NCI-H2227 (cell line): ENCODE data around the gene ST6GALNAC6.
"Not testable (repeated sequence)": the region's sequence is repeated elsewhere in the genome, so short reads cannot be mapped to it uniquely, and the experiment has no call there.

Experiments
- DNase-seq: peaks from one replicate; lab custom pipeline; 2025; ENCODE audit not compliant: unreplicated experiment; lab: John Stamatoyannopoulos, UW

Gene ST6GALNAC6

DNA sequence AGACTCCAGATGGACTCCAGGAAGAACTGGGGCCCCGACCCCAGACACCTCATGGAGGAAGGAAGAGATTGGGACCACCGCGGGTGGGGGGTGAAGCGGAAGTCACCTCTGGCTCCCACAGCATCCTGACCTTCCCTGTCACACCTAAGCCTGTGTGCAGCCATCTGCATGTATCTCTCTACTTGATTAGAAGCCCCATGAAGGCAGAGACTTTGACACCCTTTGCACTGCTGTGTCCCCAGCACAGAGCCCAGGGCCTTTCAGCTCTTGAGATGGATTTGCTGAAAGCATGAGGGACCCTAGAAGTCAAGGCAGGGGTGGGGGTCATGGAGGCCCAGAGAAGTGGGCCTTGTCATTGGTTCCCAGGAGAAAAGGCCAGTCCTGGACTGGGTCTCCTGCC lies 42.1 kb downstream of the ST6GALNAC6 start:
- DNase-seq: no peak

DNA sequence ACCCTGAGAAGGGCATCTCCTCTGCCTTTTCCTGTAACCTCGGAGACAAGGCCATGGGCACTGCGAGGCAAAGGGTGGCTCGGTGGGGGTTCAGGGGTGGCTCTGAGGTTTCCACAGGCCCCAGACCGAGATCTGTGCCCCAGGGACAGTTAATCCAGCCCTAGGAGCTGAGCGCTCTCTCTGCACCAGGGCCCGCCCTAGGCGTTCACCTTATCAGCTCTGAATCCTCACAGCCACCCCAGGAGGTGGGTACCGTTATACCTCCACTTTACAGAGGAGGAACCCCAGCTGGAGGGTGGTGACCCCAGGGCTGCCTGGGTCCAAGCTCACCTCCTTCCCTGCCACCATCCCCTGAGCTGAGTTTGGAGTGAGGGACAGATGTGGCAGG lies 42.7 kb downstream of the ST6GALNAC6 start:
- DNase-seq: no peak

DNA sequence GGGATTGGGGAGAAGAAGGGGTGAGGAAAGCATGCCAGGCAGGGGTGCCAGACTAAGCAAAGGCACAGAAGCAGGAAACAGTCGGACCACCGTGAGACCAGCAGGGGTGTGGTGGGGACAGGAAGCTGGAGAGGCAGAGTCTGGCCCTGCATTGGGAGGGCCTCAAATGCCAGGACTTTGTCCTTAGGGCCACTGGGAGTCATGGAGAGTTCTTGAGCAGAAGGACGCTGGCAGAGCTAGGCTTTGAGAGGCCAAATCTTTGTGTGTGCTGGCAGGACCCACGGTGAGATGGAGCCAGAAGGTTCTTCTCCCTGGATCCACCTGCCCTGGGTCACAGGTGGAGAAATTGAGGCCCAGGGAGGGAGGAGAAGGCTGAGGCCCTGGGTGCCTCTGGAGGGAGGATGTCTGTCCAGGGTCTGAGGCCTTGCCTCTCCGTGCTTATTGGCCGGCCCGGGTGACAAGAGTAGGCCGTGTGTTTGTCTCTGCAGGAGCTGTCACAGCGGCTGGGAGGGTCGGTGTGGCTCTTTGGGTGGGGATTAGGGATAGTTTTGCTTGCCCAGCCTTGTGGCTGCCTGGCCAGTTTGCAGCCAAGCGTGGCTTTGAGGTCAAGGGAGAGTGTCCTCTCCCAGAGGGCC lies 43.2 kb downstream of the ST6GALNAC6 start:
- DNase-seq: no peak

DNA sequence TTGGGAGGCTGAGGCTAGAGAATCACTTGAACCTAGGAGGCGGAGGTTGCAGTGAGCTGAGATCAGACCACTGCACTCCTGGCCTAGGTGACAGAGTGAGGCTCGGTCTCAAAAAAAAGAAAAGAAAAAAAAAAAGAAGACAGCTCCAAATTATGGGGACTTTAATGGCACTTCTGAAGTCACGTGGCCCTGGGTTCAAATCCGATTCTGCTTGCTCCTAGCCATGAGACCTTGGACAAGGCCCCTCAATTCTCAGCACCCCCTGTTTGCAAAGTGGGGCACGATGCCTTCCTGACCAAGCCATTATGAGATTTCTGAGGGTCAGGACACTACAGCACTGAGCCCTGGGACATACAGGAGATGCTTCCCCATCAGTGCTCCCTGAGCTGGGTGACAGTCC lies 43.9 kb downstream of the ST6GALNAC6 start:
- no peak for DNase-seq

DNA sequence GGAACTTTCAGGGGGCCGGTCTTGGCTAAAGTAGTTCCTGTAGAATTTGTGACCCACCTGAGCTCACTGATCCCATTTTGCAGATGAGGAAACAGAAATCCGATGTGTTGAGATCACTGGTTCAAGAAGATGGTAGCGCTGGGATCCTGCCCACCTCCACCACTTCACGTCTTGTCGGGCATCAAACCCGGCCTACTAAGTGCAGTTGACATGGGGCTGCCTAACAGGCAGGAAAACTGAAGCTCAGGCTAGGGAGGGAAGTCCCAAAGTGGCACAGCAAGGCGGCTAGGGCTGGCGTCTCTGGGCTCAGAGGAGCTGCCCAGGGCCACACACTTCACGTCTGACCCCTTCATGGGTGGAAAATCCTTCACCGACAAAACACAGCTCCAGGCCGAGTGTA lies 44.4 kb downstream of the ST6GALNAC6 start:
- DNase-seq: no peak

DNA sequence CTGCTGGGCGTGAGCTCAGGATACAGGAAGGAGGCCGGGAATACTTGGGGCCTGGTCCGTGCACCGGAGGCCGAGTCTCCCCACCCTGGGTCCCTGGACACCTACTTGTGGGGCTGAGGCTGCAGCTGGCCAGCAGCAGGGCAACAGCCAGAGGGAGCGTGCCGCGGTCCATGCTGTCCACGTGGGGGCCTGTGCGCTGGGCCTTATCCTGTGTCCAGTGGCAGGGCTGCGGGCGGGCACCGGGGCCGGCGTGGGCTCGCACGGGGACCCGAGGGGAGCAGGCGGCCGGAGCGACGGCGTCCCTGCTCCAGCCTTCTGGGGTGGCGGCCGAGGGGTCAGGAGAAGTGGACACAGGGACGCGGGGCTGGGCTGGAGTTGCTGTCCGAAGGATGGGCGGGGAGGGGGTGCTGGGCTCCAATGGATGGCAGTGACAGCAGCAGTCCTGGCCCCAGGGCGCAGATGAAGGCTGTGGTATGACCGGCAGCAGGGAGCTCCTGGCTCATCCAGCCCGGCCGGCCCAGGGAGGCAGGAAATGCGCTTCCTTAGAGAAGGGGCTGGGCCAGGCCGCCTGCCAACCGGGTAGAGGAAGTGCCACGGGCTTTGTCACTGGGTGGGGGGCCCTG lies 45.1 kb downstream of the ST6GALNAC6 start, which contains the start of gene ENG:
TSS of gene ENG (minus strand) at position 475 of the 623 bp plus-strand sequence. CDS start at position 172, 303 bp downstream.
- no peak for DNase-seq

DNA sequence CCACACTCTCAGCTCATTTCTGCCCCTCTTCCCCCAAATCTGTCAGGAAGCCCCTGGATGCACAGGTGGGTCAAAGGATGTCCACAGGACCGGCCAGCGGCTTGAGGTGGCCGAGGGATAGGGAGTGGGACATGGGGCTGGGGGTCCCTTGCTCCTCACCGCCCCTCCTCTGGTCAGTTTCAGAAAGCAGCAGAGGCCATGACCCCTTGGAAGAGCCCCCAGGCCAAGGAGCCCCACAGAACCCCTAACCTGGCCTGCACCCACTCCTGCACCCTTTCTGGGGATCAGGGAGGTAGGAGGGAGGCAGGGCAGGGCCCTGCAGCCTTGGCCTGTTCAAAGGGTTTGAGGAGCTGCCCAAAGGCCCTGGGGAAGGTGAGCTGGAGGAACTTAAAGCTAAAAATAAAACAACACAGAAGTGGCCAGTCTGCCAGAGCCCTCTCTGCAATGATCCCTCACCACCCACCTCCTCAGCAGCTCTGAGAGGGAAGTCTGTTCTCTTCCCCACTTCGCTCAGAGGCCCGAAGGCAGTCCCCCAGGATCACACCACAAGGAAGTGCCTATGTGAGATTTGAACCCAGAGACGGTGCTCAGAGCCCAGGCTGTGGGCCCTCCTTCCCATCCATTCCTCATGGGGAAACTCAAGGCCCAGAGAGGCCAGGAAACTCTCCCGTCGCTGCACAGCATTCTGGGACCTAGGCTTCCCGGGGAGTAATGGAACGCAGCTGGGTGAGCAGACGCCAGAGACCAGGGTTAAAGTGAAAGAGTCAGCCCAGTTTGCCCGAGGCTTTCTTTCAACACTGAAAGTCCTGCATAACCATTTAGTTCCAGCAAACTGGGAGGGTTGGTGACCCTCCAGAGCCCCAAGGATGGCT lies 45.9 kb downstream of the ST6GALNAC6 start:
- no peak for DNase-seq

DNA sequence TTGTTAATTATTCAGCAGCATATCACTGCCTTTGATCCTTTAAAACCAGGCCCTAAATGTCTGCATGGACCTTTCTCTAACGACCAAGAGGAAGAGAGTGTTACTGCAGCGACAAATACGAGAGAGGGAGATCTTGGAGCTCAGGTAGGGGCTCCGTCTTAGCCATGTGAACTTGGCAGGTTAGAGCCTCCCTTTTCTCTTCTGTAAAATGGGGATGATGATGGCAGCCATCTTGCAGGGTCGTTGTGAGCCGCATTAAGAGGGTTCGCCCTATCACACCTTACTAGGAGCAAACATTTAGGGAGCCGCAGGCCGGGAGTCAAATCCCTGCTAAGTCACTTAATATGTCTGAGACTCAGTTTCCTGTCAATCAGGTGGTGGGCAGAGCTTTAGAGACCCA lies 46.6 kb downstream of the ST6GALNAC6 start:
- no peak for DNase-seq

DNA sequence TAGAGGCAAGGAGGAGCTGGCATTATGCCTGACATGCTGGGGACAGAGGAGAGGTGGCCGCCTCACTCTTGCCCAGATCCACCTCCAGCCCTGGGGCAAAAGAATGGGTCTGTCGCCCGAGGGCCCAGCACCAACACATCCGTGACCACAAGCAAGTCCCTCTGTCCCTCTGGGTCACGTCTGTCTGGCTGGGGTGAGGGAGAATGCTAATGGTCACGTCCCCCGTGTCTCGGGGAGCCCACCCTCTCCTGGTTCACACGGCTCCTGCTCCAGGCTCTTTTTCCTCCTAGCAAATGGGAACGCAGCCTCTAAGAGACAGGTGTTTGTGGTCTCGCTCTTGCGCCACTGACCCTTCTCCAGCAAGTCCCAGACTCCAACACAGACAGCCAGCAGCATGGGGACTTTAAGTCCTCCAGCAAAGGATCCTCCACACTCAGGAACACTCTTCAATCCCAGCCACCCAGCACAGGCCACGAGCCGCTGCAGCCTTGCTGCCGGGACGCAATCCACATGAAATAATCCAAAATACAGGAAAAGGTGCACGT lies 49.0 kb downstream of the ST6GALNAC6 start:
- no peak for DNase-seq

DNA sequence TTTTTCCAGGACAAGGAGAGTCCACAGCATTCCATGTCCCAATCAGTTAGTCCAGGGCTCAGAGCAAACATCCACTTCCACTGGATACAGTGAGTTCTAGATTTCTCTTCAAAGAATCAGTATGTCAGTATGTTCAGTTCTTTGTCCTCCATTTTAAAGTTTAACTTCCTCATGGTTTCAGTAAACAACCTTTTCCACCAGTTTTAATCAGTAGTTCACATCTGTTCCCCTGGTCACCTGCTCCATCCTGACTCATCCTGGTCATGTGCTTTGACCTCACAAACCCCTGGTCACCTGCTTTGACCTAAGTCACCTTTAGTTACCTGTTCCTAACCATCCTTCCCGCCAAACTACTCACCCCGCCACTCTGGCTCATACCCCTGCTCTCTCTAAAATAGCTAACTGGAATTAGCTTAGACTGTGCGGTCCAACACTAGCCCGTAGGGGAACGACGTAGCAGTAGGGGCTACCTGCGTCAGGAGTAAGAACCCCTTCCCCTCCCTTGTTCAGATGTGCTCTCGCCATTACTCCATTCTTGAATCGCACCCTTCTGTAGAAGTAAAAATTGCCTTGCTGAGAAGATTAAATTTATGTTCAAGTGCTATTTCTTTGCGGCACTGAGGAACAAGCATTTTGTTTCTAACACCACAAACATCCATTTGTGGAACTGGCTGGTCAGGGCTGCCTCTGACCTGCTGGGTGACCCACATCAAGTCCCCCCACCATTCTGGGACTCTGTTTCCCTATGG lies 50.5 kb downstream of the ST6GALNAC6 start:
- DNase-seq: no peak

DNA sequence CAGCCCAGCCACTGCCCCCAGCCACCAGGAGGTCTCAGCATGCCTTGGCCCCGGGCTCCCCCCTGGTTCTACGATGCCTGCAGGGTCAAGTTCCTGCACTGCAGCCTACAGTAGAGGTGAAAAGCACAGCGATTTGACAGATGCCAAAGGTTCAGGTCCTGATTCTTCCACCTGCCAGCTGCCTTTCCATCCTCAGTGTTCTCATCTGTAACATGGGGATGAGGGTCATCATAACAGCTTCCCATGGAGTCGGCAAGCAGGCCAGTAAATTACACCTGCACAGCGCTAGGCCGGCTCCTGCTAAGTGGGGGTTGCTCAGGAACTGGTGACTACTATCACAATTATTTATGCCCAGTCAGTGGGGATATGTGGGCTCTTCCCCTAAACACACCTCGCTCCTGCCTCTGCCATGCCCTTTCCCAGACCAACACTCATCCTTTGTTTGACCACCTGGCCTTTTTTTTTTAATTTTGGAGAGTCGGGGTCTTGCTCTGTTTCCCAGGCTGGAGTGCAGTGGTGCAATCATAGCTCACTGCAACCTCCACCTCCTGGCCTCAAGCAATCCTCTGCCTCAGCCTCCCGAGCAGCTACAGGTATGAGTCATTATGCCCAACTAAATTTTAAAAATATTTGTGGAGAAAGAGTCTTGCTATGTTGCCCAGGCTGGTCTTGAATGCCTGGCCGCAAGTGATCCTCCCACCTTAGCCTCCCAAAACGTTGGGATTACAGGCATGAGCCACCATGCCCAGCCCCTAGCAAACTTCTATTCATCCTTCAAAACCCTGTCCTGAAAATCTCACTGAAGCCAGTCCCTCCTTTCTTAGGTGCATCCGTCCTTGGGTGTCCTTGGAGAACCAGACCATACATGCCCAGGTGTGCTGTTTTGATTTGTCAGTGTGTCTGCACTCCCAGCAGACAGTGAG lies 51.3 kb downstream of the ST6GALNAC6 start:
- no peak for DNase-seq

DNA sequence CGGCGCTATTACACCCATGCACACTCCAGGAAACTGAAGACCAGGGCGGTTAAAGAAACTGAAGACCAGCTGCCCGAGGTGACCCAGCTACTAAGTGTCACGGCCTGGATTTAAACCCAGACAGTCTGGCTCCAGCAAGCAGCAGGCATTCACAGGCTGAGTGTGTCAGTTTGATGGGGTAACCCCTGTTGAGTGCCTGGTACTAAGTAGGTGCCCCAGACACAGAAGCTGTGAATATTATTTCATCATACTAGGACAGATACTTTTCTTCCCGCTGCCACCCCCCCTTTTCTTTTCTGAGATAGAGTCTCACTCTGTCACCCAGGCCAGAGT lies 52.3 kb downstream of the ST6GALNAC6 start:
- DNase-seq: no peak

DNA sequence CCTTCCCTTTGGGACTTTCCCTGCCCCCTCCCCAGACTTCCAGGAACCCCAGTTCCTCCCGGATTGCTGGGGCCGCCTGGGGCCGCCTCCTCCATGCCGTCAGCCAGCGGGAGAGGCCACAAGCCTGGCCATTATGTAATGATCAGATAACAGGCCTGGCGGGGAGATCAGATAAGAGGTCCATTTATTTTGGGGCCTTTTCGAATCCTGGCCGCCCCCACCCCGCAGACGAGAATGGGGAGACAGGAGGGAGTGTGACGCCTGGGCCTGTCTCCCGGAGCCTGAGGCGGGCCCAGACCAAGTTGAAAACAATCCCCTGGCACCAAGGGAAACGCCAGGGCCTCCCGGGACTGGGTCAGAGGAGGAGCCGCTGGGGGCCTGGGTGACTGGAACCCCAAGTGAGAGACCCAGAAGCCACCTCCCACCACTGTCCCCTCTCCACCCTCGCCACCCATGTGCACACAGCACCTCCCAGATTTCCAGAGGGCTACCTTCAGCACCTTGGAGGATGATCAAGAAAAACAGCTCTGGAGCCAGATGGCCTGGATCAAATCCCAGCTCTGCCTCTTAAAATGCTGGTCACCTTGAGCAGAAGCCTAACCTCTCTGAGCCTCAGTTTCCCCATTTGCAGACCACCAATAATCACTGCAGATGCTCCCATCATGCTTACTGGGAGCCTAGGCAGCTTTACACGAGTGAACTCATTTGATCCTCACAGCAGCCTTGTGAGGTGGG lies 52.8 kb downstream of the ST6GALNAC6 start:
- no peak for DNase-seq

DNA sequence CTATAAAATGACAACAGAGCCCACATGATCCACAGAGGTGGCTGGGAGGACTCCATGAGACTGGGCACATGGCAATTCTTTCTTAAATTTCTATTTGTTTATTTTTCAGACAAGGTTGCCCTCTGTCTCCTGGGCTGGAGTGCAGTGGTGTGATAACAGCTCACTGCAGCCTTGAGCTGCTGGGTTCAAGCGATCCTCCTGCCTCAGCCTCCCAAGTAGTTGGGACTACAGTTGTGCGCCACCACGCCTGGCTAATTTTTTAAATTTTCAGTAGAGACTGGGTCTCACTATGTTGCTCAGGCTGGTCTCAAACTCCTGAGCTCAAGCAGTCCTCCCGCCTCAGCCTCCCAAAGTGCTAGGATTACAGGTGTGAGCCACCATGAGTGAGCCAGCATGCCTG lies 53.8 kb downstream of the ST6GALNAC6 start:
- not testable (repeated sequence) for DNase-seq

DNA sequence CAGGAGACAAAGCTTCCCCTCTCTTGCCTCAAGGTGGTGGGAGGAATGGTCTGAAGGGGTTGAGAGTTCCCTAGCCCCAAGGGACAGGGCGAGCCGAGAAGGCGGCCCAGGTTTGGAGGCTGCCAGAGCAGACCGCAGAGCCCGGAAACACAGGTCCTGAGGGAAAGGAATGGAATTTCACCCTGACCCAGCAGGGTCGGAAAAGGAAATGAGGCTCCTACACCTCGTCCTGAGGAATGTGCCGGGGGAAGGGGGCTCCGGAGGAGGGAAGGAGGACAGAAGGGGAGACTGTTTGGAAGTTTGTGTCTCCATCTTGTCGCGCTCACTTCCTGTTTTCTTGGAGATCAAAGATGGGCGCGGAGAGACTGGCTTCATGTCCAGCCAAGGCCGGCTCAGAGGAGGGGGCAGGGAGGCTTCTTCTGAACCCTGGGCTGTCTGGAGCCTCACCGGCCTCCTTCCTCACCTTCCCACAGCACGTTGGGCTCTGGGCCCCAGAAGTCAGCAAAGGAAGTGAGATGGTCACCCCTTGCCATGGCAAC lies 54.5 kb downstream of the ST6GALNAC6 start:
- no peak for DNase-seq

DNA sequence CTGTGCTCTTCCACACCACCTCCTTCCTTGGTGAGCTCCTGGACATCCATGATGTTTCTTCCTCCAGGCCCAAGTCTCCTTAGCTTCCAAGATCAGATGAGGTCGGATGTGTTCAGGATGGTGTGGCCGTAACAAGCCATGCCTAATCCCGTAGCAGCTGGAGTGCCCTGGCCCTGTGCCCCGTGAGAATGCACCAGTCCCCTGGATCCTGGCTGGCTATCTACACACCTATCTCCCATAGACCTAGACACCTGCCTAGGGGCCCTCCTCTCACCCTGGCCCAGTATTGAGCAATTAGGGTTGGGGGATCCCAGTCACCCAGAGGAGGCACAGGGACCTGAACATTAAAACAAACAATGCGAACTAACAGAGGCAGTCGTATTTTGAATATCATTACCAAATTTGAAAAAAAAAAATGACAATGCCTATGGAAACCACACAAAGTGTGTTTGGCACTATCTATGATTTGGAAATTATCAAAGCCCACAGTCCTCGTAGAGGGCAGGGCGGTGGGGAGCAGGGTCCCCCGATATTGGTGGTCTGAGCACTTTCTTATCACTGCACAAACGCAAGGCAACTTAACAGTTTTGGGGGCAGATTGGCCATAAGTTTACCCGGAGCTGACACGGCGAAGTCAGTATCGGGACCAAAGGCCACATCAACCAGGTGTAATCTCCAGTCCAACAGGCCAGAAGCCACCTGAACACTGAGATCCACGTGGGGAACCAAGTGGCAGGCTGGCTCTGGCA lies 58.1 kb downstream of the ST6GALNAC6 start:
- no peak for DNase-seq

DNA sequence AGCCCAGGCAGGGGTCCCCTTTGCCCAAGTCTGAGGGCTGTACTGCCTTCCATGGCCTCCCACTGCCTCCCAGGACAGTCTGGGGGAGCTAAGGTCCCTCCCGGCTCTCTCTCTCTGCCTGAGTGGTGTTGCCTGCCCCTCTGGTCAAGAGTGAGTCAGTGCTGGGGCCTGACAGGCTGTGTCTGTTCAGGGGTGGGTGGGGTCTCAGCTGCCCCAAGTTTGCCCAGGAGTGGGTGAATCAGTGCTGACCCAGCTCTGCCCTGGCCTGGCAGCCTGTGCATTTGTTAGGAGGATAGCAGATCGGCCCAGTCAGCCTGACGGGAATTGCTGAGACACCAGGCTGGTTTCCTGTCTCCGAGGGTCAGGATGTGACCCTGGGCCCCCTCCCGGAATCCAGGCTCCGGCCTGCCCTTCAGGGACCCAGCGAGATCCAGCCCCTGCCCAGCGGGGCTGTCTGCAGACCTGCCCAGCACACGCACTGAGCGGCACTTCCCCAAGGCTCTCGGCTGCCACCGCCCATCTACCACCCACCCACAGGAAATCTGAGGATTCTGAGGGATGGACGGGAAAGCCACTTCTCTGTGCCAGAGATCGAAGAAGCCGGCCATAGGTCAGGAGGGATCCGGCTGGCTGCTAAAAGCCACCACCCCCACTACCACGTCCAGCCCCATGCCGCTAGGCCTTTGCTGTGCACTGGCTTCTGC lies 60.9 kb downstream of the ST6GALNAC6 start:
- no peak for DNase-seq

DNA sequence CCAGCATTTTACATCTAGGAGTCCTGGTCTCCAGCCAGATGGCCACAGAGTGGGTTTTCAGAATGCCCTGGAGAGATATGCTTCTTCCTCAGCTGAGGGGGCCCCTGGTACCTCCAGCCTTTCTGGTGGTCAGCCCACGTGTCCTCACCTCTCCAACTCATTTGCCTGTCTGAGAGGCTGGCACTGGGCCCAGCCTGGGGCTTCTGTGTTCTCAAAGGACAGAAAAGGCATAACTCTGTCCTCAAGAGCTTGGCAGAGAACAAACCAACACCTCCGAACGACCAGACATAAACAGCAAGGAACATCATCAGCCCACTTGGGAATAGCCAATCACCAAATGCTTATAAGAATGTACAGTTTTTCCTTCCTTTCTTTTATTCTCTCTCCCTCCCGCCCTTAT lies 62.1 kb downstream of the ST6GALNAC6 start:
- DNase-seq: no peak
